Kidney glomerular epithelial cell (primary cell): ENCODE measurements around the gene GPR108.

Experiments used
- DNase-seq: peaks from one replicate; lab custom pipeline; 2025; lab: John Stamatoyannopoulos, UW

Gene GPR108

GRCh38 chr19:6737873-6738786 lies 750 bp upstream of the GPR108 start:
- peak; percentile 81 for DNase-seq

GRCh38 chr19:6736917-6737283 lies 480 bp downstream of the GPR108 start:
- no peak for DNase-seq

- peak; percentile 78 for DNase-seq
Observed at GRCh38 chr19:6736169-6736916, 1.0 kb downstream of the GPR108 start.

- DNase-seq, result no peak
Observed at GRCh38 chr19:6735181-6735911, 2.0 kb downstream of the GPR108 start.

- peak; percentile 20 for DNase-seq
Observed at GRCh38 chr19:6734096-6734696, 3.2 kb downstream of the GPR108 start.

- DNase-seq, result no peak
Observed at GRCh38 chr19:6733338-6734095, 3.9 kb downstream of the GPR108 start.

GRCh38 chr19:6732803-6733337 lies 4.5 kb downstream of the GPR108 start:
- no peak for DNase-seq

GRCh38 chr19:6731822-6732221 lies 5.6 kb downstream of the GPR108 start:
- no peak for DNase-seq

GRCh38 chr19:6730941-6731670 lies 6.3 kb downstream of the GPR108 start:
- DNase-seq, result no peak

GRCh38 chr19:6730153-6730804 lies 7.1 kb downstream of the GPR108 start:
- DNase-seq, result peak; percentile 14

- DNase-seq, result no peak
Observed at GRCh38 chr19:6729573-6730152, 7.7 kb downstream of the GPR108 start.

GRCh38 chr19:6728346-6728745 lies 9.0 kb downstream of the GPR108 start:
- no peak for DNase-seq

GRCh38 chr19:6725513-6726231 lies 11.7 kb downstream of the GPR108 start:
- DNase-seq, result peak; percentile 53

GRCh38 chr19:6724631-6725492 lies 12.5 kb downstream of the GPR108 start:
- DNase-seq, result no peak

- DNase-seq, result no peak
Observed at GRCh38 chr19:6723738-6724137, 13.6 kb downstream of the GPR108 start.

GRCh38 chr19:6723108-6723618 lies 14.2 kb downstream of the GPR108 start:
- DNase-seq, result peak; percentile 30

- DNase-seq, result no peak
Observed at GRCh38 chr19:6721773-6722172, 15.6 kb downstream of the GPR108 start.

GRCh38 chr19:6721138-6721474 lies 16.3 kb downstream of the GPR108 start:
- no peak for DNase-seq
